Activated CD4-positive, CD25-positive, alpha-beta regulatory T cell treated with anti-CD3 and anti-CD28 coated beads, Interleukin-2, amount 50 U/mL, for 24 hours (primary cell): Measurements from ENCODE around the gene RPS15.
"Not testable (repeated sequence)": the region's sequence is repeated elsewhere in the genome, so short reads cannot be mapped to it uniquely, and the experiment has no call there.

Source experiments
- ATAC-seq, 2 donors: fragments of 150-1000 bp; cut with Tn5 transposase; one replicate each; pipeline ENCODE4 v1.10.0; 2021; ENCODE audit warnings: mild to moderate bottlenecking in 1 of 2, moderate library complexity in 1 of 2

Gene RPS15

GRCh38 chr19:1402411-1403070 is 35.7 kb upstream of the RPS15 start:
- no peak for ATAC-seq

- ATAC-seq = peak; percentile 83 to 84
Measured at GRCh38 chr19:1406774-1407527, 31.2 kb upstream of the RPS15 start.

DNA sequence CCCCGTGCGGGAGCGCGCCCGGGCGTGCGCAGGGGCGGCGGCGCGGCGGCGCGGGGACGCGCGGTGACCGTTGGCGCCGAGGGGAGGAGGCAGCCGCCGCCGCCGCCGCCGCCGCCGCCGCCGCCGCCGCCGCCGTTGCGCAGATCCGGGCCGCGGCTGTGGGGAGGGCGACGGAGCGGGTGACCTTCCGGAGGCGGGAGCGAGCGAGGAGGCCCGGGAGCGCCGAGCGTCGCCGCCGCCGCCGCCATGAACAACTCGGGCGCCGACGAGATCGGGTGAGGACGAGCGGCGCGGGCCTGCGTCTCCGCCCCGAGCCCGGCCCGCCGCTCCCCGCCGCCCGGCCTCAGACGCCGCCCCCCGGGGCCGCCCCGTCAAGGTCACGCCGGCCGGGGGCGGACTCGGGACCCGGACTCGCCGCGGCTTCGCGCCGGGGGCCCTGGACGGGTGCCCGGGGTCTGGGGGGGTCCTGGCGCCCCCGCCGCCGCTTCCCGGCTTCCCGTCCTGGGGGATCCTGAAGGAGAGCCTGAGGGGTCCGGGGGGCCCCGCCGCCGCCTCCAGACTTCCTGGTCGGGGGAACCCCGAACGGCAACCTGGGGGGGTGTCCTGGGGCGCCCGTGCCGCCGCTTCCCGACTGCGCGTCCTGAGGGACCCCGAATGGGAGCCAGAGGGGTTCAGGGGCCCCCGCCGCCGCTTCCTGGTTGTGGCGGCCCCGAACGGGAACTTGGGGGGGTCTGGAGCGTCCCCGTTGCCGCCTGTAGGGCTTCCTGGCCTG is 30.5 kb upstream of the RPS15 start, which contains the start of gene DAZAP1:
Gene DAZAP1, plus strand, starts transcription at position 59 of the 772 bp plus-strand sequence. Its CDS starts 188 bp downstream, at position 247.
- ATAC-seq = peak in 1 of 2 donors; percentile 0

DNA sequence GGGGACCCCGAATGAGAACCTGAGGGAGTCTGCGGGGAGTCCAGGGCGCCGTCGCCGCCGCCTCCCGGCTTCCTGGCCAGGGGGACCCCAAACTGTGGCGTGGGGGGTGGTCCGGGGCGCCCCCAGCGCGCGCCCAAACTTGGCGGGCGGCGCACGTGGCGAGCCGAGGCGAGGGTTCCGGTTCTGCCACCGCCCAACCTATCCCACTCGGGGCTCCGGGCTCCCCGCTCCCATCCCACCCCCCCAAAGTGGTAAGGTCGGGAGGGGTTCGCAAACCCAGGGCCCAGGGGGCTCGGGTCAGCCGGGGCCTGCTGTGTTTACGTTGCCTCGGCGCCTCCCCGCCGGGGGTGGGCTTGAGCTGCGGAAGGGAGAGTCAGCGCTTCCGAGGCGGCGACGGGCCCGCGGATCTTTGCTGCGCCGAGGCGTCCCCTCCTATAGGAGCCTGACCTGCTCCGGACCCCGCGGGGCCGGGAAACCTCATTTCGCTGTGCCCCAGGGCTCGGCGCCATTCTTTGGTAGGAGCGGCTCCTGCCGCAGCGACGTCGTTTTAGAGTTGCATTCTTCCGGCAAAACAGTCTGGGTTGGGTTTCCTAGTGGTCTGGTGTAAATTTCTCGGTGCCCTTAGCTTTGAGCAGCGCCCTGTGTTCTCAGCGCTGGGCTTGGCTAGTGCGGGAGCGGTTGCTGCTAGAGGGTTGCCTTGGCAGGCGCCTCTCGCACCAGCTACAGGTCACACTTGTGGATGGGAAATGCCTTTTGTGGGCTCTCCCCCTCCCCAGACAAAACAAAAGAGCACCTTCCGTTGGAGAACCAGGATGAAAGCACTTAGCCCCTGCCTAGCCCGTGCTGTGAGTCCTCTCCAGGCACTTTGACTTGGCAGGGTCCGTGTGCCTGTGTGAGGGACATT is 29.6 kb upstream of the RPS15 start:
- ATAC-seq = peak; percentile 8 to 17

- no peak for ATAC-seq
Measured at GRCh38 chr19:1409204-1410005, 28.8 kb upstream of the RPS15 start.

DNA sequence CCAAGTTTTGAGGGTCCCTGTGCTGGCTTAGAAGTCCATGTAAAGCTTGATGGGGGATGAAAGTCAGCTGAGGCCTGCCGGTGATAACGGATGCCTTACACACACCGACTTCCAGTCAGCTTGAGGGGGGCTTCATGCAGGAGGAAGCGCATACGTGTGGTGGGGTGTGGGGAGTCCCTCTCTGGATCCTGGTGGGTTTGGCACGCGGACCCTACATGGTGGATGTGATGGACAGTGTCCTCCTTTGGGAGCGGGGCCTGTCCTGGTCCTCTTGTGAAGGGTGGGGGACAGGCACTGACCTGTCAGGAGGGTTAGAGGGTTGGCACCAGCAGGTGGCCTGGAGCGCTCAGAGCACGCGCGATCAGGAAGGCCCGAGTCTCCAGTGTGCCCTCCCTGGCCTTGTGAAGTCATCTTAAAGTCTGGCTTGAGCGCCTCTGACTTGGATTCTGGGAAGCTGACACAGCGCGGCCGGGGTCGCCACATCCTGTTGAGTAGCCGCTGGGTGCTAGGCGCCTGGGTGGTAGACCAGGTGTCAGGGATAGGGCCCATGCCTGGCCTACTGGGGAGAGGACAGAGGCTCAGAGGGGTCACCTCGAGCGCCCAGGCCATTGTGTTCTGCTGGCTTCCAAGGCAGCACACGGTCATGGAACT is 27.9 kb upstream of the RPS15 start:
- no peak for ATAC-seq

DNA sequence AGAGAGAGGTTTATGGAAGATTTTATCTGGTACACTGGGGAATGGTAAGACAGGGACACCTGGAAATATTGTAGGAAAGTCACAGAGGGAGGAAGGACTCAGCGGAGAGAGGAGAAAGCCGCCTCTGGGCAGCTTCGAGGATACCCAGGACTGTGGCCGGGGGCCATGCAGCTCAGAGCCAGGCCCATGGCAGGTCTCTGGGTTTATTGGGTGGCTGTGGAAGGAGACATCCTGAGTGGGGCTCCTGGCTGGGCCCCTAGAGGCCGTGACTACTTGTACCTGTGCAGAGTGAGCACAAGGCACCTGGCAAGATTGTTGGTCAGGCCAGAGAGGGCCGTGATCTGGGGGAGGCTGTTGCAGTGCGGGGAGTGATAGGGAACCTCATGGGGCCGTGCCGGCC is 27.4 kb upstream of the RPS15 start:
- ATAC-seq = no peak

- no peak for ATAC-seq
Measured at GRCh38 chr19:1411255-1412191, 26.7 kb upstream of the RPS15 start.

- no peak for ATAC-seq
Measured at GRCh38 chr19:1412323-1412923, 25.8 kb upstream of the RPS15 start.

DNA sequence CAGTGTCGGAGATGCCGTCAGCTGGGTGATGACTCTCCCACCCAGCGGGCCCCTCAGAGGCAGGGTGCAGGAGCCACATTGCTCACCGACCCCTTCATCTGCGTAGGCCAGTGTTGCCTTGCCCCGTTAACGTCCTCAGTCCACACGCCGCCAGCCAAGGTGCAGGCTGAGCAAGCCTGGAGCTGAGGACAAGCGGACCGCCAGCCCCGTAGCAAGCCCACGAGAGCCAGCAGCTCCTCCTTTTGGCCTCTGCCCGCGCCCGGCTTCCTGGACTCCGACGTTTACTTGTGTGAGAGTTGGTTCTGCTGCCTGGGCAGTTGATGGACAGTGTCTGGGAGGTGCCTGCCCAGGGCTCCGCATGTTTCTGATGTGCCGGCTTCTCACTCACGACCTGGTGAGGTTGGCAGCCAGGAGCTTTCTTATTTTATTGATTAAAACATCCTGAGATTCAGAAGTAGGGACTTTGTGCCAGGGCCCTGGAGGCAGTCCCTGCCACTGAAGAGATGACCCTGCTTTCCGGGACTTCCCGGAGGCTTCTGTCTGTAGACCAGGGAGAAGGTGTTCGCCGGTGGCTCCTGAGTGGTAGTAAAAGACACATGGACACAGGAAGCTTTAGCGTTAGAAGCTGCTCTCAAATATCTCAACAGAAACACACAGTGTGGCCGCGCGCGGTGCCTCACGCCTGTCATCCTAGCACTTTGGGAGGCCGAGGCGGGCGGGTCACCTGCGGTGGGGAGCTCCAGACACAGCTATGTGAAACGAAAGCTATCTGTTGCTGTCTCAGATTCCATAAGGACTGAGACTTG is 25.0 kb upstream of the RPS15 start:
- ATAC-seq = no peak

DNA sequence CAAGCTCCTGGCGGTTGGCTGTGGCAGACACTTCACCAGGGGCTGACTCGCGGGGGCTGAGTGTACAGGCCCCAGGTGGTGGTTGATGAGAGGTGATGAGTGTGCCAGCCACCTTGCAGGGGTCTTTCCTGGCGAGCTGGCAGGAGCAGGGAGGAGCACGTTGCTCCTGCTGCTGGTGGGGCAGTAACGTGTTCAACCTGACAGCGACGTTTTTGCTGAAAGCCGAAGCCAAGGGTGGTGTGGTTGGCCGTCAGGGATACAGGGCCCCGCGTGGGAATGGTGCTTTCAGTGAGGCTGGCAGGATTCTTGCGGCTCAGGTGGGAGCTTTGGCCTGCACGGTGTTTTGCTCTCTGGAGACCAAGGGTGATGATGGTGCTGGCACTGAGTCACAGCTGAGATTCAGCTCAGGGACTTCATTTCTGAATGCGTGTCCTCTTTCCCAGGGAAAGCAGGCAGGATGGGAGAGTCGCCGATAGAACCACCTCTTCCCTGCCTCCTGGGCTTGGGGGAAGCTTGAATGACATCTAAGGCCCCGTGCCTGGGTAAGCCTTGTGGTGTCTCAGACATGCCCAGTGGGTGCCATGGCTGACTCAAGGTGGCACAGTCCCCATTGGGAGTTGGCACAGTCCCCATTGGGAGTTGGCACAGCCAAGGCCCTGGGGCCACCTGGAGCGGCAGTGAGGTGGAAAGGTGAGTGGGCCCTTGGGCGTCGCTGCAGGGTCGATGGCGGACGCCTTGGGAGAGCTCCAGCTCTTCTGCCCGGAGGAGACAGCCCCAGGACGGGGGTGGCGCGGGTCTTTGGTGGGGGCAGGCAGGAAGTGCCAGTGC is 22.0 kb upstream of the RPS15 start:
- no peak for ATAC-seq

DNA sequence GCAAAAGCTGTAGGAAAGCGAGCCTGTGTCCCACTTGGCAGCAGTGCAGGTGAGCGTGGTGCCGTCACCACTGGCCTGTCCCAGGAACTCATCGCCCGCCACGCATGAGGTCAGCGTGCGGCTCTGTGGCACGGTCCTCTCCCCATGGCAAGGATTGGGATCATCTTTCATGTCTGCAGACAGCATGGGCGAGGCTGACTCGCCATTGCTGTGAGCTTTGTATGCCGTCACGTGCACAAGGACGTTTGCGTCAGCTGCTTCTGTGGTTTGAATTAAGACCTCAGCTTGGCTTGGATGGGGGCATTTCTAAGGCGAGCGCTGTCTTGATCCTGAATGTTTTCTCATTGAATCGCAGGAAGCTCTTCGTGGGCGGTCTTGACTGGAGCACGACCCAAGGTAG is 21.1 kb upstream of the RPS15 start:
- no peak for ATAC-seq

GRCh38 chr19:1417681-1418495 is 20.3 kb upstream of the RPS15 start:
- ATAC-seq = no peak

DNA sequence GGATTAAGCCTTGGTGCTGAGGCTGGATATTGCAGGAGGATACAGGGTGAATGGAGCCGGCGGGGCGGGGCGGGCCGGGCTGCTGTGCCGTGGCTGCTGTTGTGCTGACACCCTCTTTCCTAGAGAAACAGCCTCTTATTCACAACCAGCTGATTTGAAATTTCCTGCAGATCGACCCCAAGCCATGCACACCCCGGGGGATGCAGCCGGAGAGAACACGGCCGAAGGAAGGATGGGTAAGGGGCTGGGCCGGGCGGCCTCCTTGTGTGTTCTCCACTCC is 19.8 kb upstream of the RPS15 start:
- no peak for ATAC-seq

- no peak for ATAC-seq
Measured at GRCh38 chr19:1418951-1419738, 19.1 kb upstream of the RPS15 start.

DNA sequence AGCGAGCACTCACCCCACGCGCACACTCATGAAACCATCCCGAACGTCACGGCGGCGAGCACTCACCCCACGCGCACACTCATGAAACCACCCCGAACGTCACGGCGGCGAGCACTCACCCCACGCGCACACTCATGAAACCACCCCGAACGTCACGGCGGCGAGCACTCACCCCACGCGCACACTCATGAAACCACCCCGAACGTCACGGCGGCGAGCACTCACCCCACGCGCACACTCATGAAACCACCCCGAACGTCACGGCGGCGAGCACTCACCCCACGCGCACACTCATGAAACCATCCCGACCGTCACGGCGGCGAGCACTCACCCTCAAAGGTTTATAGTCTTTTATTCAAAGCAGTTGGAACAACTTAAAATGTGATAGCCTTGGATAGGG is 18.1 kb upstream of the RPS15 start:
- not testable (repeated sequence) for ATAC-seq
